ENCODE measurements around the gene PPHLN1.
"Not testable (repeated sequence)": the region's sequence is repeated elsewhere in the genome, so short reads cannot be mapped to it uniquely, and the experiment has no call there.

PPHLN1 gene

GRCh38 chr12:42360747-42361403 is 34.9 kb downstream of the PPHLN1 start:
- DNase-seq (ENCODE audit: low read depth, low spot score): no peak
- no peak overlapping the region for H3K4me3 ChIP-seq (ENCODE audit: low read length)

- H3K4me3 ChIP-seq (ENCODE audit: low read length): no peak overlapping the region
- DNase-seq (ENCODE audit: low read depth, low spot score): no peak
Observed at GRCh38 chr12:42361909-42362646, 36.1 kb downstream of the PPHLN1 start.

- no peak for DNase-seq (ENCODE audit: low read depth, low spot score)
- no peak overlapping the region for H3K4me3 ChIP-seq (ENCODE audit: low read length)
Observed at GRCh38 chr12:42362647-42363260, 36.8 kb downstream of the PPHLN1 start.

- no peak for DNase-seq (ENCODE audit: low read depth, low spot score)
Observed at GRCh38 chr12:42364692-42365091, 38.7 kb downstream of the PPHLN1 start.

GRCh38 chr12:42365486-42365885 is 39.5 kb downstream of the PPHLN1 start:
- no peak overlapping the region for H3K4me3 ChIP-seq (ENCODE audit: low read length)
- DNase-seq (ENCODE audit: low read depth, low spot score): no peak

More at GRCh38 chr12:42364692-42365091, 38.7 kb downstream of the PPHLN1 start:
- H3K4me3 ChIP-seq (ENCODE audit: low read length): no peak overlapping the region

GRCh38 chr12:42370013-42370412 is 44.0 kb downstream of the PPHLN1 start:
- DNase-seq (ENCODE audit: low read depth, low spot score): no peak

GRCh38 chr12:42372154-42372791 is 46.3 kb downstream of the PPHLN1 start:
- DNase-seq (ENCODE audit: low read depth, low spot score): peak; percentile 64
- no peak overlapping the region for H3K4me3 ChIP-seq (ENCODE audit: low read length)

More at GRCh38 chr12:42370013-42370412, 44.0 kb downstream of the PPHLN1 start:
- H3K4me3 ChIP-seq (ENCODE audit: low read length): no peak overlapping the region

GRCh38 chr12:42373669-42374068 is 47.7 kb downstream of the PPHLN1 start:
- no peak overlapping the region for H3K4me3 ChIP-seq (ENCODE audit: low read length)
- no peak for DNase-seq (ENCODE audit: low read depth, low spot score)

GRCh38 chr12:42380733-42381132 is 54.8 kb downstream of the PPHLN1 start:
- no peak for DNase-seq (ENCODE audit: low read depth, low spot score)
- H3K4me3 ChIP-seq (ENCODE audit: low read length): no peak overlapping the region

GRCh38 chr12:42382013-42382696 is 56.2 kb downstream of the PPHLN1 start:
- DNase-seq (ENCODE audit: low read depth, low spot score): no peak
- H3K4me3 ChIP-seq (ENCODE audit: low read length): no peak overlapping the region

GRCh38 chr12:42385326-42385841 is 59.4 kb downstream of the PPHLN1 start:
- DNase-seq (ENCODE audit: low read depth, low spot score): no peak
- H3K4me3 ChIP-seq (ENCODE audit: low read length): no peak overlapping the region

GRCh38 chr12:42386308-42386707 is 60.3 kb downstream of the PPHLN1 start:
- DNase-seq (ENCODE audit: low read depth, low spot score): no peak
- no peak overlapping the region for H3K4me3 ChIP-seq (ENCODE audit: low read length)

- H3K4me3 ChIP-seq (ENCODE audit: low read length); DNase-seq (ENCODE audit: low read depth, low spot score): not testable (repeated sequence)
Observed at GRCh38 chr12:42388086-42388485, 62.1 kb downstream of the PPHLN1 start.

GRCh38 chr12:42394429-42394828 is 68.5 kb downstream of the PPHLN1 start:
- H3K4me3 ChIP-seq (ENCODE audit: low read length): no peak overlapping the region
- no peak for DNase-seq (ENCODE audit: low read depth, low spot score)

GRCh38 chr12:42396473-42397259 is 70.7 kb downstream of the PPHLN1 start:
- DNase-seq (ENCODE audit: low read depth, low spot score): no peak
- no peak overlapping the region for H3K4me3 ChIP-seq (ENCODE audit: low read length)

- no peak for DNase-seq (ENCODE audit: low read depth, low spot score)
- H3K4me3 ChIP-seq (ENCODE audit: low read length): no peak overlapping the region
Observed at GRCh38 chr12:42402821-42403411, 76.9 kb downstream of the PPHLN1 start.

GRCh38 chr12:42407306-42407705 is 81.3 kb downstream of the PPHLN1 start:
- no peak for DNase-seq (ENCODE audit: low read depth, low spot score)
- H3K4me3 ChIP-seq (ENCODE audit: low read length): no peak overlapping the region

GRCh38 chr12:42409471-42409870 is 83.5 kb downstream of the PPHLN1 start:
- H3K4me3 ChIP-seq (ENCODE audit: low read length): no peak overlapping the region

More at GRCh38 chr12:42409471-42409870, 83.5 kb downstream of the PPHLN1 start:
- DNase-seq (ENCODE audit: low read depth, low spot score): no peak
